Endodermal cell (in vitro differentiated cells): ENCODE data around the gene AMPH. TPM values are rescaled to one million over a fixed set of nuclear protein-coding genes. Genes with fewer than 3 reads are reported as not detected.

ENCODE experiments used
- DNase-seq: peaks from one replicate; pipeline ENCODE4 v3.0.0-alpha.2; 2017
- H3K27ac ChIP-seq: 2 replicates; pipeline ENCODE4 v1.5.1; 2013; ENCODE audit warnings: mild to moderate bottlenecking, low read depth, low read length, moderate library complexity
- H3K27me3 ChIP-seq: 2 replicates; pipeline ENCODE4 v1.6.1; 2013; ENCODE audit warnings: mild to moderate bottlenecking, low read length, moderate library complexity; ENCODE audit not compliant: insufficient read depth, control insufficient read depth, poor library complexity, severe bottlenecking
- H3K36me3 ChIP-seq: 2 replicates; pipeline ENCODE4 v1.7.0; 2013; ENCODE audit warnings: mild to moderate bottlenecking, low read length, moderate library complexity; ENCODE audit not compliant: control insufficient read depth, insufficient read depth
- H3K4me1 ChIP-seq: one replicate; pipeline ENCODE4 v1.7.0; 2013; ENCODE audit warnings: low read length; ENCODE audit not compliant: control insufficient read depth, insufficient read depth
- H3K4me3 ChIP-seq: 2 replicates; pipeline ENCODE4 v1.5.1; 2013; ENCODE audit warnings: mild to moderate bottlenecking, low read length, moderate library complexity
- H3K9ac ChIP-seq: 2 replicates; pipeline ENCODE4 v1.6.1; 2013; ENCODE audit warnings: mild to moderate bottlenecking, low read length, moderate library complexity; ENCODE audit not compliant: poor library complexity, severe bottlenecking; ENCODE audit errors: extremely low read depth
- H3K9me3 ChIP-seq: 2 replicates; pipeline ENCODE4 v1.6.1; 2013; ENCODE audit warnings: mild to moderate bottlenecking, low read length, moderate library complexity; ENCODE audit not compliant: control insufficient read depth
- H3K27ac Mint-ChIP-seq: 2 replicates; pipeline ENCODE4 v1.8.0; 2020; ENCODE audit warnings: mixed read lengths
- H3K27me3 Mint-ChIP-seq: 2 replicates; pipeline ENCODE4 v1.8.0; 2021; ENCODE audit warnings: mild to moderate bottlenecking, mixed read lengths; ENCODE audit not compliant: insufficient read depth
- H3K36me3 Mint-ChIP-seq: 2 replicates; pipeline ENCODE4 v1.8.0; 2020; ENCODE audit warnings: low read depth, mixed read lengths
- H3K4me1 Mint-ChIP-seq: 2 replicates; pipeline ENCODE4 v1.8.0; 2020; ENCODE audit warnings: mixed read lengths
- H3K4me3 Mint-ChIP-seq: 2 replicates; pipeline ENCODE4 v1.8.0; 2020; ENCODE audit warnings: mild to moderate bottlenecking, moderate library complexity, mixed read lengths
- H3K9me3 Mint-ChIP-seq: 2 replicates; pipeline ENCODE4 v1.8.0; 2020; ENCODE audit warnings: mild to moderate bottlenecking, mixed read lengths
- WGBS, 2 experiments: methylation state at CpG; one replicate each; pipeline versions ENCODE4 v1.1.5 to v1.1.7; 2013; ENCODE audit warnings: missing lambda C conversion rate in 2 of 2, mixed read lengths in 1 of 2; ENCODE audit not compliant: insufficient coverage in 1 of 2, insufficient read length in 1 of 2; 5-methylcytosine and 5-hydroxymethylcytosine counted together
- total RNA-seq, 2 donors: library from RNA; stranded (reverse); fragmentation: NEBNext Ultra II Directional in 1 of 2; extraction: Animal tissue kit (Norgen Biotek cat#: 25700) in 1 of 2; gene quantifications; 2 replicates in 1 of 2; 3 replicates in 1 of 2; pipeline ENCODE4 v1.2.1, GENCODE V29; 2021
- TF ChIP-seq, protein P1 (sequence below): fragments of 200-600 bp; sonication (generic); conservative IDR thresholded peaks from 2 replicates; pipeline ENCODE4 v1.5.0; 2021; ENCODE audit warnings: antibody characterized with exemption, mild to moderate bottlenecking

The AMPH gene
- total RNA-seq, 2 donors from 2014 or later = 3.5 to 5.5 TPM

DNA sequence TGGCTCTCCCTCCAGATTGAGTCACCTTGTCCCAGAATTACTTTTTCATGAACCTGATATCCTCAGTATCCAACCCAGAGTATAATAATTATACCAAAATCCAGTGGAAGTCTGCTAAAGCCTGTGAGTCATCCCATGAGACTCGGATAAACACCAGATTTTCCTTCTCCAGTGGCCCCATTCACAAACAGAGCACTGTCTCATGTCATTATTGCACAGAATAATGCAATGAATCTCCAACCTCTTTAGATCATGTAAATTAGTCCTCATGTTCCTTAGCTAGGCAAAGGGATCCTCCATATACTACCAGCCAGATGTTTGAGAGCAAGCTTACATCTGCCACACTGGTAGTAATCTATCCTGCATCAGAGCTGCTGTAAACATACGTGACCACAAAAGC lies 89.0 kb downstream of the AMPH start:
- H3K27ac Mint-ChIP-seq = no peak overlapping the region
- H3K27me3 Mint-ChIP-seq = no peaks in the 10 kb centered on the region
- TF ChIP-seq, protein P1, sequence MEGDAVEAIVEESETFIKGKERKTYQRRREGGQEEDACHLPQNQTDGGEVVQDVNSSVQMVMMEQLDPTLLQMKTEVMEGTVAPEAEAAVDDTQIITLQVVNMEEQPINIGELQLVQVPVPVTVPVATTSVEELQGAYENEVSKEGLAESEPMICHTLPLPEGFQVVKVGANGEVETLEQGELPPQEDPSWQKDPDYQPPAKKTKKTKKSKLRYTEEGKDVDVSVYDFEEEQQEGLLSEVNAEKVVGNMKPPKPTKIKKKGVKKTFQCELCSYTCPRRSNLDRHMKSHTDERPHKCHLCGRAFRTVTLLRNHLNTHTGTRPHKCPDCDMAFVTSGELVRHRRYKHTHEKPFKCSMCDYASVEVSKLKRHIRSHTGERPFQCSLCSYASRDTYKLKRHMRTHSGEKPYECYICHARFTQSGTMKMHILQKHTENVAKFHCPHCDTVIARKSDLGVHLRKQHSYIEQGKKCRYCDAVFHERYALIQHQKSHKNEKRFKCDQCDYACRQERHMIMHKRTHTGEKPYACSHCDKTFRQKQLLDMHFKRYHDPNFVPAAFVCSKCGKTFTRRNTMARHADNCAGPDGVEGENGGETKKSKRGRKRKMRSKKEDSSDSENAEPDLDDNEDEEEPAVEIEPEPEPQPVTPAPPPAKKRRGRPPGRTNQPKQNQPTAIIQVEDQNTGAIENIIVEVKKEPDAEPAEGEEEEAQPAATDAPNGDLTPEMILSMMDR = no peak
- H3K36me3 Mint-ChIP-seq = no peaks in the 10 kb centered on the region
- DNase-seq = no peak
- Histone ChIP-seq H3K9me3 (no peaks in the 10 kb centered on the region), H3K36me3 (no peaks in the 10 kb centered on the region), H3K4me3 (no peak overlapping the region), H3K9ac (no peak overlapping the region), H3K4me1 (no peaks in the 10 kb centered on the region), H3K27me3 (no peaks in the 10 kb centered on the region), H3K27ac (no peak overlapping the region)
- 86 to 91% methylated on average over 1 to 2 of the region's 2 CpGs for WGBS, 2 experiments
- no peak overlapping the region for H3K4me3 Mint-ChIP-seq
- no peaks in the 10 kb centered on the region for H3K9me3 Mint-ChIP-seq
- no peaks in the 10 kb centered on the region for H3K4me1 Mint-ChIP-seq

GRCh38 chr7:38541440-38541839 lies 89.7 kb downstream of the AMPH start:
- Mint-ChIP-seq H3K4me3 (no peak overlapping the region), H3K27me3 (no peaks in the 10 kb centered on the region), H3K4me1 (no peaks in the 10 kb centered on the region), H3K9me3 (no peaks in the 10 kb centered on the region), H3K36me3 (no peaks in the 10 kb centered on the region), H3K27ac (no peak overlapping the region)
- Histone ChIP-seq H3K9me3 (no peaks in the 10 kb centered on the region), H3K27ac (no peak overlapping the region), H3K27me3 (no peaks in the 10 kb centered on the region), H3K36me3 (no peaks in the 10 kb centered on the region), H3K4me3 (no peak overlapping the region), H3K4me1 (no peaks in the 10 kb centered on the region), H3K9ac (no peak overlapping the region)
- WGBS, 2 experiments = 83 to 91% methylated on average over 1 to 3 of the region's 3 CpGs
- DNase-seq = no peak
- TF ChIP-seq, protein P1 = no peak

DNA sequence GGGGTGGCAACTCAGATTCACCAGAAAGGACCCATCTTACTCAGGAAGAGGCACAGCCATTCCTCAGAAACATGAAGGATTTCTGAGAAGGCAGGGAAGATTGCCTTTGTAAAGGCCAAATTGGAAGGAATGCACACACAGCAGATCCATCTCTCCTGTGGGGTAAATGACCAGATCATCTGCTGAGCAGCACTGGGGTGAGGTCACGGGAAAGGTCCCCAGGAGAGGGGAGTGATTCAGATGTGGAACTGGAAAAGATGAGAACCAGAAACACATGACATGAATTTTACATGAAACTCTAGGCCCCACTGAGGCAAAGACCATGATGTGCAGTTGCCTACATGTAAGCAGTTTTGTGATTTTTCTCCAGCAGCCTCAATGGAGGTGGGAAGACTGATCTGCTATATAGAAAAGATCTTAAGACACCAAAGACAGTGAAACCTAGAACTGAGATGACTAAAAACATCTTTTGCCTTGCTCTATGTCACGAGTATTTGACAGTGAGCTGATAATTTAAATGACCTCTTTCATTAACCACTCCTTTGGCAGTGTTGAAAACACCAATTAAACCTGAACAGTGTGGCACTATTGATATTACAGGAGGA lies 91.6 kb downstream of the AMPH start:
- no peaks in the 10 kb centered on the region for H3K36me3 ChIP-seq
- Mint-ChIP-seq H3K9me3 (no peaks in the 10 kb centered on the region), H3K27ac (no peak overlapping the region), H3K27me3 (no peaks in the 10 kb centered on the region), H3K4me3 (no peak overlapping the region), H3K36me3 (no peaks in the 10 kb centered on the region), H3K4me1 (no peaks in the 10 kb centered on the region)
- H3K9me3 ChIP-seq = no peaks in the 10 kb centered on the region
- H3K4me3 ChIP-seq = no peak overlapping the region
- H3K9ac ChIP-seq = no peak overlapping the region
- DNase-seq = no peak
- H3K4me1 ChIP-seq = no peaks in the 10 kb centered on the region
- TF ChIP-seq, protein P1 = no peak
- H3K27me3 ChIP-seq = no peaks in the 10 kb centered on the region
- 92% methylated on average over 2 of the region's 2 CpGs; no CpG with 5 or more reads in 1 of the 2 experiments for WGBS, 2 experiments
- H3K27ac ChIP-seq = no peak overlapping the region
